ENCODE data around the gene CCL27.

The CCL27 gene

GRCh38 chr9:34627716-34628655 is 34.5 kb downstream of the CCL27 start:
- DNase-seq (ENCODE audit: low read depth in 3 of 3, low spot score in 1 of 3), result no peak

DNA sequence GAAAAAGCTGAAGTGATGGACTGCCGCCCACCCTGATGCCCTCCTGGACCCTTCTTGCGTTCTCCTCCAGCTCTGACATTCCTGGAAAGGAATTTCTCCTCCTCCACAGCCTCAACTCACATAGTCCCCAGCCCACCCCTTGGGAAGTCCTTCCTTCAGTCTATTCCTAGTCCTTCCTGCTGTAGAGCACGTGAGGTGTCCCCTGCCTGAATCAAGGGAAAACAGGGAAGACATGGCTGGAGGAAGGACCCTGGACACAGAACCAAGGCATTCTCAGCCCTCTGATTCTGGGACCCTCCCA is 37.3 kb downstream of the CCL27 start:
- no peak for DNase-seq (ENCODE audit: low read depth in 3 of 3, low spot score in 1 of 3)

DNA sequence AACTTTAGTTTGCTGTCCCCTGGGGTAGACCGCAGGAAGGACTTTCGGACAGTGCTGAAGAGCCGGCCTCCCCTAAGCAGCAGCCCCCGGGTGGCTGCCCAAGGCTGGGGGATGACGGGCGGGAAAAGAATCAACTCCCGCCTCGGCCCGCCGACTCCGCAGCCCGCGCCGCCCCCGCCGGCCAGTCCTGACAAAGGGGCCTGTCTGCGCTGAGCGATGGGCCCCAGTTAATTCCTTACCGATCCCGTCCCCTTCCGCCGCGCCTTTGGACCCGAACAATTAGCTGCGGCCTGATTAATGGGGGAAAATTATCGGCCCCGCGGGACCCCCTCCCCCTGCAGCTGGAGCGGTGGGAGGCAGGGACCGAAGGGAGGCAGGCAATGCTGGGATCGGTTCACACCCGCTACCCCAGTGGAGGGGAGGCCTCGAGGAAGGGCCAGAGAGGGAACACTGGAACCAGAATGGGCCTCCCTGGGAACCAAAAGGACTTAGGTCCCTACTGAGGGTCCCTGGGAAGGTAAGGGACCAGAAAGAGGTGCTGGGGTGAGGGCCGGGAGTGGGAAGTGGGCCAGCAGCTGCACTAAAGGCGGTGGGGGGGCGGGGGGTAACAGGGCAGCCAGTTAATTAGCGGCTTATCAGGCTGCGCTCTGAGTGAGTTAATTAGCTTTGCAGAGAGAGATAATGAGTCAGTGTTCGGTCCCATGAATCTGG is 37.8 kb downstream of the CCL27 start:
- DNase-seq (ENCODE audit: low read depth in 3 of 3, low spot score in 1 of 3), result no peak

DNA sequence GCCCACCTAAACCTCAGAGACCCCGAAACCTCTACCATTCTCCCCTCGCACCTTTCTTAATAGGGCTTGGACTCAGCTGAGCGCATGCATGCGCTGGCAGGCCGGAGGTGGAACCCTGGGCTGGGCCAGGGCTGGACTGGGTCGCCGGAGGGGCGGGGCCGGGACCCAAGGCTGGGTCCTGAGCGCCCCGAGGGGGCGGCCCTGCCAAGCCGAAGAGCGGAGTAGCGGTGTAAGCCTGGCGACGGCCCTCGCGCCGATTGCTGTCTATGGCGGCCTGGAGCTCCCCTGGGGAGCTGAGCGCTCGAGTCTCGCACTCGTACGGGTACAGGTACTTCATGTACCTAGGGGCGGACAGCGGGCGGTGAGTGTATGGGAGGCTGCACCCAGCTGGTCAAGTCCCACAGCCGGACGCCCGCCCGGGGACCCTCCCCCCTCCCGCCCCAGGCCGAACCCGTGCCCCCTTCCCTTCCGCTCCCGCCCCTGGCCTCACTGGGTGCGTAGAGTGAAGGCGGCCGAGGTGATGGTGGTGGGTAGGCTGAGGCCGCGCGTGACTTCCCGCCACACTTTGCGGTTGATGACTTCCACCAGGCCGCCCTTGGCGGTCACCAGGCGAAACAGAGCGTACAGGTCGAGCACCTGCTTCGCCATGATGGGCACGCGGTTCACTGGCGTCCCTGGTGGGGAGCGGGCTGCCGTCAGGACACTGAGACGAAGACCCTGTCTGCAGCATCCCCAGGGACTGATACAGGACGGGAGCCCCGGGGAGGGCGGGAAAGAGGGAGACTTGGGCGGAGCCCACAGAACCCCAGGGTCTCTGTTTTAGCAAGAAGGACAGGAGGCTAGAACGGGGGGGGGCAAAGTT is 38.9 kb downstream of the CCL27 start:
- DNase-seq (ENCODE audit: low read depth in 3 of 3, low spot score in 1 of 3), result no peak

DNA sequence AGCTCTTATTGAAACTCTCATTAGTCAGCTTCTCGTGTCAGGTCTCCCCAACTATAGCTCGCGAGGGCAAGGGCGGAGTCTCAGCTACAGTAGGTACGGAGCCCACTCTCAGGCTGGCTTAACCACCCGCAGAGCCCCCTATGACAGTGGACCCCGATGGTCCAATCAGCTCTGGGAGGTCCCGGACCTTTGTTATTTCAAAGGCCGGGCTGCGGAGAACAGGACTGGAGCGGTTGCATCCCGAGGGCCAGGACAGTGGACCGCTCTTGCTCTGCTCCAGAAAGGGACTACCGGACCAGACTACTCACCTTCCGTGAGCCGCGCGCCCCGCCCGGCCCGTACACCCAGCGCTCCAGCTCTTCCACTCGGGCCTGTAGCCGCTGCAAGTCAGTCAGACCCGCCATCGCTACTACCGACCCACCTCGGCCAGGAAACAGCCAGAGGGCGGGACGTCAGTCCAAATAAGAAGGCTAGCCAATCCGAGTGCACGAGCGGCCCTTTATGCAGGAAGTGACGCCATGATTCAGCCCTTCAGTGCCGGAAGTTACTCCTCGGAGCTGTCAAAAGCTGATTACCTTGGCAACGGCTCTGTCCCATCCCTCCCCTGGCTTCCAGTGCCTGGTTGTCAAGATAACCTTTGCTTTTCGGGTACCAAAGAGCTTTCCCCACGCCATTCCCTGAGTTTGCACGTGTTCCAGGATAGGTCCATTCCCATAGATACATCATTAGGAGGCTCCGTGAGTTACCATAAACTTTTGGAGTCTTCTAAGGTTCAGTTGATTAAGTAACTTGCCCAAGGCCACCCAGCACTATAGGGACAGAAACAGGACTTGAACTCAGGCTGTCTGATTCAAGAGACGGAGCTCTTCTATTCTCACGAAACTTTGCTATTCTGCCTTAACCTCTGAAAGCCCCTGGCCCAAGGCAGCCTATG is 42.1 kb downstream of the CCL27 start, which contains the start of gene DCTN3:
TSS of gene DCTN3 (minus strand) at position 435 of the 934 bp plus-strand sequence. CDS start at position 404, 31 bp downstream.
- peak; percentile 69 to 78 (median 78) for DNase-seq (ENCODE audit: low read depth in 3 of 3, low spot score in 1 of 3)

DNA sequence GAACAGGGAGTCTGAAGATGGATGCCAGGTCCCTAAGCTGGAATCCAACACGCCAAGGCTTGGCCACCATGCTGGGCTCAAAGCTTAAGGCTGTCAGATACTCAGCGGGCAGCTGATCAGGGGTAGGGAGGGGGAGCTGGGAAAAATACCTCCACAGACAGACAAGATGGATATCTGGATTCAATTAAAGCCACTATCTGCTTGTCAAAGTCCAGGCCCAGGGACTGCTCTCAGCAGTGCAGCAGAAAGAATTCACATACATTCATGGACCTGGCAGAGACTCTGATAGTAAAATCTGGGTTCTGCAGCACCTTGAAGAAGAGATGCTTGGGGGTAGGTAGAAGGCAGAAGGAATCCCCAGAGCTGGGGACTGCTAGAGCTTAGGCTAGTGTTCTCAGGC is 47.3 kb downstream of the CCL27 start:
- no peak for DNase-seq (ENCODE audit: low read depth in 3 of 3, low spot score in 1 of 3)

- peak in 2 of 3 donors; percentile 22 to 29 for DNase-seq (ENCODE audit: low read depth in 3 of 3, low spot score in 1 of 3)
Measured at GRCh38 chr9:34612788-34613390, 49.6 kb downstream of the CCL27 start.

Data from stimulated activated CD4-positive, alpha-beta T cell treated with anti-CD3 and anti-CD28 coated beads, TNF-alpha, amount 100 ng/mL, for 1 hour (primary cell).